ENCODE results near the gene TIMM29.

DNA sequence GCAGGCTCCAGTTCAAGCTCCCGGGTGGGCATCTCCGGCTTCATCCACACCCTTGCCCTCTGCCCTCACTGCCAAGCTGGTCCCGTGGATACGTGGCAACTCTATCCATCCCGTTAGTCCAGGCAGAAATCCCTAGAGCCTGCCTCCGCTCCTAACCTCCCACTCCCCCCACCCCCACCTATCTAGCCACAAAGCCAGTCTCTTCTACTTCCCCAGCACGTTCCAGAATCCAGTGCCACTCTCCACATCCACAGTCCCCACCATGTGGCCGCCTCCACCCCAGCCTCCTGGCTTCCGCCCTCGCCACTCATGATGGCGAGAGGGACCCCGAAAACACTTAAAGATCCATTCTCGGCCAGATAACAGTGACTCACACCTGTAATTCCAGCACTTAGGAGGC is 4.0 kb upstream of the TIMM29 start:
- TF ChIP-seq, protein P1, sequence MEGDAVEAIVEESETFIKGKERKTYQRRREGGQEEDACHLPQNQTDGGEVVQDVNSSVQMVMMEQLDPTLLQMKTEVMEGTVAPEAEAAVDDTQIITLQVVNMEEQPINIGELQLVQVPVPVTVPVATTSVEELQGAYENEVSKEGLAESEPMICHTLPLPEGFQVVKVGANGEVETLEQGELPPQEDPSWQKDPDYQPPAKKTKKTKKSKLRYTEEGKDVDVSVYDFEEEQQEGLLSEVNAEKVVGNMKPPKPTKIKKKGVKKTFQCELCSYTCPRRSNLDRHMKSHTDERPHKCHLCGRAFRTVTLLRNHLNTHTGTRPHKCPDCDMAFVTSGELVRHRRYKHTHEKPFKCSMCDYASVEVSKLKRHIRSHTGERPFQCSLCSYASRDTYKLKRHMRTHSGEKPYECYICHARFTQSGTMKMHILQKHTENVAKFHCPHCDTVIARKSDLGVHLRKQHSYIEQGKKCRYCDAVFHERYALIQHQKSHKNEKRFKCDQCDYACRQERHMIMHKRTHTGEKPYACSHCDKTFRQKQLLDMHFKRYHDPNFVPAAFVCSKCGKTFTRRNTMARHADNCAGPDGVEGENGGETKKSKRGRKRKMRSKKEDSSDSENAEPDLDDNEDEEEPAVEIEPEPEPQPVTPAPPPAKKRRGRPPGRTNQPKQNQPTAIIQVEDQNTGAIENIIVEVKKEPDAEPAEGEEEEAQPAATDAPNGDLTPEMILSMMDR (IDR thresholded peaks at IDR 0.05): no peak
- TF ChIP-seq EP300 (IDR thresholded peaks at IDR 0.05) (no peak), POLR2AphosphoS5 (IDR thresholded peaks at IDR 0.05) (no peak)

Measured in sigmoid colon (tissue), 4 donors.